NCI-H146 treated with DMSO at 0.1 percent for 48 hours (cell line): ENCODE results near the gene MYL6.

Experiments
- DNase-seq: peaks from one replicate; lab custom pipeline; 2025; ENCODE audit not compliant: unreplicated experiment; lab: John Stamatoyannopoulos, UW

MYL6 gene

GRCh38 chr12:56129206-56129941 lies 28.8 kb upstream of the MYL6 start:
- peak; percentile 79 for DNase-seq

DNA sequence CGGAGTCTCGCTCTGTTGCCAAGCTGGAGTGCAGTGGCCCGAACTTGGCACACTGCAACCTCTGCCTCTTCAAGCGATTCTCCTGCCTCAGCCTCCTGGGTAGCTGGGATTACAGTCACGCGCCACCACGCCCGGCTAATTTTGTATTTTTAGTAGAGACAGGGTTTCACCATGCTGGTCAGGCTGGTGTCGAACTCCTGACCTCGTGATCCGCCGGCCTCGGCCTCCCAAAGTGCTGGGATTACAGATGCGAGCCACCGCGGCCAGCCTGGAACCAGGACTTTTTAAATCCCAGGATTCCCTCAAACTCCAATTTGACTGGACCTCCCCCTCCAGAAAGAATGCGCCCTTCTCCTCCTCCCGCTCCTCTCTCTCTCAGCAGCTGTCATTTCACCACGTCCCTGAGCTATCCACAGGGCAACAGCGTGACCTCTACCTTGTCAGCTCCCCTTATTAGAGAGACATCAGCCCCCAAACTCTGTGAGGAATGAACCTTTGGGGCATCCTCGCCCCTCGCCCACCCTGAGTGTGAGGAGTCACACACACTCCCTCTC lies 28.1 kb upstream of the MYL6 start:
- DNase-seq = no peak

GRCh38 chr12:56130876-56131275 lies 27.3 kb upstream of the MYL6 start:
- DNase-seq = no peak

GRCh38 chr12:56134897-56135296 lies 23.3 kb upstream of the MYL6 start:
- DNase-seq = no peak

DNA sequence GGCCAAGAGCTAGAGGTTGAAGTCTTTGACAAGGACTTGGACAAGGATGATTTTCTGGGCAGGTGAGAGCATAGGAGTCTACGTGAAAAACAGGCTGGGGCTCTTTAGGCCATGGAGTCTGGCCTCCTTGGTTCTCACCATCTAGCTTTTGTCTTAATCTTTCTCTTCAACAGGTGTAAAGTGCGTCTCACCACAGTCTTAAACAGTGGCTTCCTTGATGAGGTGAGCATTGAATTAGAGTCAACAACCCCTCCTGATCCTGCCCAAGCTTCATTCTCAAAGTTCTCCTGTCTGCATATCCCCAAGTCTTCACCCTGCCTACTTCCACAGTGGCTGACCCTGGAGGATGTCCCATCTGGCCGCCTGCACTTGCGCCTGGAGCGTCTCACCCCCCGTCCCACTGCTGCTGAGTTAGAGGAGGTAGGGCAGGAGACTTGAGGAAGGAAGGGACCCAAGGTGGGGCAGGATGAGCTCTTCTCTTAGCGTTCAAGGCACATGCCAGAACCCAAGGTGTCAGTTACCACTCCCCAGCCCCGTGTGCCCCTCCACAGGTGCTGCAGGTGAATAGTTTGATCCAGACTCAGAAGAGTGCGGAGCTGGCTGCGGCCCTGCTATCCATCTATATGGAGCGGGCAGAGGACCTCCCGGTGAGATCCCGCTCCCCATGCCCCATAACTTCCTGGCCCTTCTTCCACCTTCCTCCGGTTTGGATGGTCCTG lies 20.1 kb upstream of the MYL6 start:
- DNase-seq = no peak

GRCh38 chr12:56141946-56142784 lies 16.0 kb upstream of the MYL6 start:
- no peak for DNase-seq

- no peak for DNase-seq
Observed at GRCh38 chr12:56143217-56143616, 14.9 kb upstream of the MYL6 start.

- no peak for DNase-seq
Observed at GRCh38 chr12:56143870-56144269, 14.3 kb upstream of the MYL6 start.

GRCh38 chr12:56145217-56145616 lies 12.9 kb upstream of the MYL6 start:
- no peak for DNase-seq

DNA sequence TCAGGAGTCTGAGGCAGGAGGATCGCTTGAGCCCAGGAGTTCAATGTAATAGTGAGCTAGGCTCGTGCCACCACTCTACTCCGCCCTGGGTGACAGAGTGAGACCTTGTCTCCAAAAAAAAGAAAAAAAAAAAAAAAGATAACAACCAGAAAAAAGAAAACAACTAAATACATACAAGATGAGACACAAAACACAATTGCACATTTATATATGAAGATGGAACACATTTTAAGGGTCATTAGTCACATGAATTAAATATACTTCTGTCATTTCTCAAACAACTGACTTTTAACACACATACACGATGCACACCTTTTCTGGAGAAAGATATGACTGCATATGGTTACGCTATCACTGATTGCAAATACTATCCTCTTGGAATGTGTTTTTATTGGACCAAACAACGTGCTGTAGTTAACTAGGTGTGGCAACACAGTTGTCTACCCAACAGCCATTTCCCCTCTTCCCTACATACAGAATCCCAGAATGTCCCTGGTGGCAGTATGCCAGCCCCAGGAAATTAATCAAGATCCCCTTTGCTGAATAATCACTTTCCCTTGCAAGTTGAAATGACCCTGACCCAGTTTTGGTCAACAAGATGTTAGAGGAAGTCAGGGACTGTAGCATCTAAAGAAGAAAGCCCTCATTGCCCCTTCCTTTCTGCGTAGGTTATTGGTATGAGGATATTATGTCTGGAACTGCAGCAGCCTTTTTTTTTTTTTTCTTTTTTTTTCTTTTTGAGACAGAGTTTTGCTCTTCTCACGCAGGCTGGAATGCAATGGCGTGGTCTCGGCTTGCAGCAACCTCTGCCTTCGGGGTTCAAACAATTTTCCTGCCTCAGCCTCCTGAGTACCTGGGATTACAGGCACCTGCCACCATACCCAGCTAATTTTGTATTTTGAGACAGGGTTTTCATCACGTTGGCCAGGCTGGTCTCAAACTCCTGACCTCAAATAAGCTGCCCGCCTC lies 11.4 kb upstream of the MYL6 start:
- DNase-seq = no peak

- DNase-seq = no peak
Observed at GRCh38 chr12:56150563-56150962, 7.6 kb upstream of the MYL6 start.

DNA sequence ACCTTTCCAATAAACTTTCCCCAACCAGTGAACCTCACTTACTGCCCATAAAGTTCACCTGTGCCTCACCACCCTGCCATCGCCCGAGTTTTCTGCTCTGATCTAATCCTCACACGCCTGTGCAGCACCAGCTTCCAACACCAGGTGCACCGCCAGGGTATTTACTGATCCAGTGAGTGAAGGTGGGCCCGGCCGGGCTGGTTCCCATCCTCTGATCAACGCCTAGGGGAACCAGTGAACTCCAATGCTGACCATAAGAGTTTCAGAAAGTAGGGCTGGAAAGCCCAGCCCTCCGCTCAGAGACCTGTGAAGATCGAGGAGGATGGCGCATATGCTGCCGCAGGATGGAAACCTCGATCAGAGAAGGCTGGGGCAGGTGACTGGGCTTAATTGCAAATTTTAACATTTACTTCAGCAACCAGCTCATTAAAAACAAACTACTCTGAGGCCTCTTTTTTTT lies 6.5 kb upstream of the MYL6 start:
- DNase-seq = peak; percentile 74

DNA sequence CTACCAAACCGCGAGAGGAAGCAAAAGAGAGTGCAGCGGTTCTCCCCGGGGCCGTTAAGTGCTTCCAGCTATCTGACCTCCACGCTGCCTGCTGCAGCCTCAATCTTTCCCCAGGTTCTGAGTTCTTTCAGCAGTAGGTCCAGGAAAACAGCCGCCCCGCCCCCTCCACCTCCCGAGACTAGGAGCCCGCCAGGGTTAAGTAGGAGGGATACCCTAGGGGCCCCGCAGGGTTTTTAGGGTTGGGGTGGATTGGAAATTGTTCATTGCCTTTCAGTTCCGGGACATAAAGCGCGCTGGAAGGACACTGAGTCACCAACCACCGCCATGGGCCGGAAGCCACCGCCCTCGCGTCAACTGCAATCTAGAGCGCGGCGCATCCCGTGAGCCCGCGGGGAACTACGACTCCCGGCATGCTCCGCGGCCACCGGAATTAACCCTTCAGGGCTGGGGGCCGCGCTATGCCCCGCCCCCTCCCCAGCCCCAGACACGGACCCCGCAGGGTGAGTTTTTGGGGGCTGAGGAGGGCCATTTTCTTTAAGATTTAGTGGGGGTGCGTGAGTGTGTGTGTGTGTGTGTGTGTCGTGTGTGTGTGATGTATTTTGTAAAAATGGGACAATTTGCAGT lies 5.9 kb upstream of the MYL6 start, which contains the start of gene MYL6B:
Gene MYL6B, plus strand, starts transcription at position 456 of the 624 bp plus-strand sequence. CDS start 1,332 bp downstream, outside the sequence.
- DNase-seq = peak; percentile 90

DNA sequence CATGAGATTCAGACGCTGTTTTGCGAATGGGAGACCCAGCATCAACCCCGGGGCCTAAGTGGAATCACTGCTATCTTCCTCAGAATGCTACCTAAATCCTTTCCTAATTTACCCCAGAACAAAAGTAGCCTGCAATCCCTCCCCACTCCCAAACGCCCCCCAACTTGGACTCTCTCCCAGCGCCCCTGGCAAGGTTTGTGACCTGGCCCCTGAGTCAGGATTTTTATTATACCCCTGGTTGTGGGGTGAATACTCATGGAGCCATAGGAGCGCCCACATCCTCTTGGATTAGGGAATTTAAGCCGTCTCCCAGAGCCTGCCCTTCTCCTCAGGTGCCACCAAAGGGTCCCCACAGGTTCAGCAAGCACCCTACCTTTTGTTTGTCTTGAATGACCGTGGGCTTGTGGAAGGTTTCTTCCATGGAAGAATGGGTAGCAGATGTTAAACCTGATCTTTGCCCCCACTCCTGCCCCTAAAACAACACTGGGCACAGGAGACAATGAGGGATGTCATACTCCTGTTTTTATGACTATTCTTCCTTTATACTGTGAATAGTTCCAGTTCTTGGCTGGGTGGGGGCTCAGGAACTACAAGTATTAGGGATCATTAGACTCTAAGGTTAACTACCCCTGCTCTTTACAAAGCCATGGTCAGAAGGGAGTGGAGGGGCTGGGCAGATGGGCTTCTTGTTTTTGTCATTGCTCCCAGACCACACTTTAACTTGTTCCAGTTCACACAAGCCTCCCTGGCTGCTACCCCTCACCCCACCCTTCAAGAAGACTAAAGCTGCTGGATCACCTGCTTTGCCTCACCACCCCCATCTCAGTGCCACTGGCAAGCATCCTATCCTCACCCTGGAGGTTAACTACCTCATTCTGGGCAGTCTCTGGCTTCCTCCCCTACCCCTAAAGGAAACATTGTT lies 5.1 kb upstream of the MYL6 start:
- no peak for DNase-seq

- DNase-seq = no peak
Observed at GRCh38 chr12:56153678-56154065, 4.5 kb upstream of the MYL6 start.

DNA sequence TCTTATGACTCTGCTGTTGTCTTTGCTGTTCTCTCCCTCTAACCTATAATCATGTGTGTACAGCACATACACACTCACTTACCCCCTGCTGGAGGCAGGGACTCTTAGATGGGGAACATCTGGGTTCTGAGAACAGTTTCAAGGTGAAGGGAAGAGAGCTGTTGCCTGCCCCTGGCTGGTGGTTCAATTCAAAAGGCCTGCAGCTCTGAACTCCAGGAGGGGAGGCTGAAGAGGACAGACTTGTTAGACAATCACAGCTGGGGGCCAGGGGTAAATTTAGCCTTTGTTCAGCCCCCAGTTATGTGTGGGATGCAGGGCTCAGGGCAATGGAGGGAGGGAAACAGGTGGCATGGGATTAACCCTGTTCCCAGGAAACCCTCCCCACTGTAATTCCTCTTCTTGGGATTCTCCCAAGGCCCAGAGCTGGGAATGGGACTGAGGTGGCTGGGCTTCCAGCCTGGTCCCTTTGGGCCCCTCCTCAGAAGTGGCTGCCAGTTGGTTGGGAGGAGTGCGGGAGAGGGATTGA lies 3.9 kb upstream of the MYL6 start:
- DNase-seq = no peak

- DNase-seq = no peak
Observed at GRCh38 chr12:56154818-56155217, 3.3 kb upstream of the MYL6 start.

- no peak for DNase-seq
Observed at GRCh38 chr12:56155256-56155845, 2.8 kb upstream of the MYL6 start.
